Adrenal gland (tissue), 12 donors: ENCODE data around the gene NELFE. TPM values are rescaled to one million over a fixed set of nuclear protein-coding genes. Genes with fewer than 3 reads are reported as not detected.
"Not testable (repeated sequence)": the region's sequence is repeated elsewhere in the genome, so short reads cannot be mapped to it uniquely, and the experiment has no call there.

Source experiments
- DNase-seq, 7 donors: peaks; one replicate each; pipeline ENCODE4 v3.0.0-alpha.2; 2019 to 2020
- H3K27ac ChIP-seq, 5 donors: fragments of 200-600 bp; sonication (generic) in 4 of 5; 1 replicate in 3 of 5; 2 replicates in 2 of 5; pipeline versions ENCODE4 v1.5.1 to v1.8.0; 2016 to 2020; ENCODE audit warnings: mild to moderate bottlenecking in 1 of 5
- H3K27me3 ChIP-seq: fragments of 200-600 bp; 2 replicates; pipeline ENCODE4 v1.8.0; 2021
- H3K36me3 ChIP-seq, 2 donors: fragments of 200-600 bp; replicated peaks in 1 of 2; 1 replicate in 1 of 2; 2 replicates in 1 of 2; pipeline versions ENCODE4 v1.5.1 to v1.8.0; 2018 to 2022
- H3K4me1 ChIP-seq, 2 donors: fragments of 200-600 bp; replicated peaks in 1 of 2; 1 replicate in 1 of 2; 2 replicates in 1 of 2; pipeline versions ENCODE4 v1.5.1 to v1.8.0; 2018 to 2021
- H3K4me3 ChIP-seq, 4 donors: fragments of 200-600 bp; sonication (generic) in 3 of 4; one replicate each; pipeline ENCODE4 v1.5.1; 2016 to 2018
- H3K9me3 ChIP-seq, 3 donors: fragments of 200-600 bp; sonication (generic) in 1 of 3; replicated peaks in 1 of 3; 1 replicate in 2 of 3; 2 replicates in 1 of 3; pipeline versions ENCODE4 v1.5.1 to v1.8.0; 2016 to 2021
- POLR2A ChIP-seq, 2 donors: fragments of 450-650 bp; IDR thresholded peaks; one replicate each; pipeline ENCODE4 v1.6.1; 2017; ENCODE audit warnings: antibody characterized with exemption in 2 of 2, mild to moderate bottlenecking in 2 of 2, moderate library complexity in 1 of 2
- whole genome bisulfite sequencing, 4 donors: extraction: QIAGEN DNeasy Blood & Tissue Kit in 2 of 4; methylation state at CpG; one replicate each; pipeline versions ENCODE4 v1.1.5 to v1.1.7; 2013 to 2017; 5-methylcytosine and 5-hydroxymethylcytosine counted together
- intact Hi-C, 2 donors: fragments of 100-400 bp; cut with DNase I; formaldehyde crosslinking; loops; one replicate each; pipeline versions ENCODE4 v1.14.1 to v1.15.0; 2022 to 2023
- polyA plus RNA-seq, 3 donors: library from polyadenylated mRNA; stranded (reverse); fragments of 200-250 nt in 2 of 3; fragments of 350-450 nt in 1 of 3; fragmentation: Illumina TruSeq in 1 of 3; extraction: RNeasy Lipid Tissue Mini Kit (QIAGEN cat#74804) in 1 of 3; gene quantifications; one replicate each; pipeline ENCODE4 v1.2.3, GENCODE V29; 2013 to 2014
- total RNA-seq, 9 donors: library from RNA; depleted of rRNA in 4 of 9; stranded (reverse); fragments of >200 nt in 4 of 9; fragments of 120-200 nt in 1 of 9; fragmentation: NEBNext Ultra II Directional in 1 of 9; extraction: Animal tissue kit (Norgen Biotek cat#: 25700) in 1 of 9; gene quantifications; one replicate each; pipeline versions ENCODE4 v1.1.0 to v1.2.4, GENCODE V29; 2013 to 2023
- TF ChIP-seq, protein P1 (sequence below), 6 experiments: fragments of 450-650 bp in 4 of 6; fragments of 200-600 bp in 2 of 6; sonication (generic) in 1 of 6; IDR thresholded peaks; 1 replicate in 5 of 6; 2 replicates in 1 of 6; pipeline versions ENCODE4 v1.5.1 to v1.8.0; 2016 to 2021; ENCODE audit warnings: antibody characterized with exemption in 6 of 6, mild to moderate bottlenecking in 2 of 6, moderate library complexity in 1 of 6
- donor health status: healthy with polysubstance abuse.
- donor health status: Bipolar disorder and iron deficiency.
- donor health status: DM: yes; HTN: yes; CAD: no.
- donor health status: DM: no; HTN: no; CAD: no.
- donor health status: DM: no; HTN: no; CAD: no.
- donor health status: DM: yes; HTN: yes; CAD: no.

Gene NELFE
- total and polyA plus RNA-seq, 12 donors = 64.4 to 117 (median 95.5) TPM

DNA sequence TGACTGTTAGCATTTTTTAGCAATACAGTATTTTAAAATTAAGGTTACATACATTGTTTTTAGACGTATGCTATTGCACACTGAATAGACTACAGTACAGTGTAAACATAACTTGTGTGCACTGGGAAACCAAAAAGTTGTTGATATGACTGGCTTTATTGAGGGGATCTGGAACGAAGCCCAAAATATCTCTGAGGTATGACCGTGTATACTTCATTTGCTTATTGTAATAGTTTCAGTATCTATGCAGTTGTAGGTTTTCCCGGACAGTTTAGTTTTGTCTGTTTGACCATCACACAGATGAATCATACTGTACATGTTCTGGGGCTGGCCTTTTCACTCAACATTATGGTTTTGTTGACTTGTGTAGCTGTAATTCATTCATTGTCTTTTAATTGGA, 50.0 kb downstream of the NELFE start:
- intact Hi-C loops = no loop called here
- no peaks in the 10 kb centered on the region for H3K9me3 ChIP-seq
- no peak for DNase-seq
- no peak overlapping the region for H3K4me3 ChIP-seq
- H3K4me1 ChIP-seq = peaks cover 8 to 13% of the 10 kb centered on the region in 2 donors
- TF ChIP-seq, protein P1, sequence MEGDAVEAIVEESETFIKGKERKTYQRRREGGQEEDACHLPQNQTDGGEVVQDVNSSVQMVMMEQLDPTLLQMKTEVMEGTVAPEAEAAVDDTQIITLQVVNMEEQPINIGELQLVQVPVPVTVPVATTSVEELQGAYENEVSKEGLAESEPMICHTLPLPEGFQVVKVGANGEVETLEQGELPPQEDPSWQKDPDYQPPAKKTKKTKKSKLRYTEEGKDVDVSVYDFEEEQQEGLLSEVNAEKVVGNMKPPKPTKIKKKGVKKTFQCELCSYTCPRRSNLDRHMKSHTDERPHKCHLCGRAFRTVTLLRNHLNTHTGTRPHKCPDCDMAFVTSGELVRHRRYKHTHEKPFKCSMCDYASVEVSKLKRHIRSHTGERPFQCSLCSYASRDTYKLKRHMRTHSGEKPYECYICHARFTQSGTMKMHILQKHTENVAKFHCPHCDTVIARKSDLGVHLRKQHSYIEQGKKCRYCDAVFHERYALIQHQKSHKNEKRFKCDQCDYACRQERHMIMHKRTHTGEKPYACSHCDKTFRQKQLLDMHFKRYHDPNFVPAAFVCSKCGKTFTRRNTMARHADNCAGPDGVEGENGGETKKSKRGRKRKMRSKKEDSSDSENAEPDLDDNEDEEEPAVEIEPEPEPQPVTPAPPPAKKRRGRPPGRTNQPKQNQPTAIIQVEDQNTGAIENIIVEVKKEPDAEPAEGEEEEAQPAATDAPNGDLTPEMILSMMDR (IDR thresholded peaks at IDR 0.05) = no peak
- no peak for TF ChIP-seq POLR2A (IDR thresholded peaks at IDR 0.05)
- WGBS, 4 donors = 41 to 44% (median 42%) methylated on average over 4 of the region's 4 CpGs
- no peak overlapping the region for H3K27ac ChIP-seq
- H3K36me3 ChIP-seq = no peaks in the 10 kb centered on the region
- no peaks in the 10 kb centered on the region for H3K27me3 ChIP-seq

DNA sequence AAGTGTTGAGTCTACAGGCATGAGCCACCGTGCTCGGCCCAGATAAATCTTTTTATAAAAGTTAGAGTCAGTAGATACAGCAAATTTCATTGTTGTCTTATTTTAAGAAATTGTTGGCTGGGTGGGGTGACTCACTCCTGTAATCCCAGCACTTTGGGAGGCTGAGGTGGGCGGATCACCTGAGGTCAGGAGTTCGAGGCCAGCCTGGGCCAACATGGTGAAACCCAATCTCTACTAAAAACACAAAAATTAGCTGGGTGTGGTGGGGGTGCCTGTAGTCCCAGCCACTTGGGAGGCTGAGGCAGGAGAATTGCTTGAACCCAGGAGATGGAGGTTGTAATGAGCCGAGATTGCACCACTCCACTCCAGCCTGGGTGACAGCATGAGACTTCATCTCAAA, 50.5 kb downstream of the NELFE start:
- intact Hi-C loops, DNase-seq, H3K9me3 ChIP-seq, H3K27me3 ChIP-seq, H3K4me3 ChIP-seq, H3K36me3 ChIP-seq: not testable (repeated sequence)
- Histone ChIP-seq H3K4me1 (peaks cover 8 to 18% of the 10 kb centered on the region in 2 donors), H3K27ac (peak overlapping the region in 1 of 5 donors; percentile 26)
- WGBS, 4 donors = 69 to 74% (median 71%) methylated on average over 4 to 5 of the region's 5 CpGs

DNA sequence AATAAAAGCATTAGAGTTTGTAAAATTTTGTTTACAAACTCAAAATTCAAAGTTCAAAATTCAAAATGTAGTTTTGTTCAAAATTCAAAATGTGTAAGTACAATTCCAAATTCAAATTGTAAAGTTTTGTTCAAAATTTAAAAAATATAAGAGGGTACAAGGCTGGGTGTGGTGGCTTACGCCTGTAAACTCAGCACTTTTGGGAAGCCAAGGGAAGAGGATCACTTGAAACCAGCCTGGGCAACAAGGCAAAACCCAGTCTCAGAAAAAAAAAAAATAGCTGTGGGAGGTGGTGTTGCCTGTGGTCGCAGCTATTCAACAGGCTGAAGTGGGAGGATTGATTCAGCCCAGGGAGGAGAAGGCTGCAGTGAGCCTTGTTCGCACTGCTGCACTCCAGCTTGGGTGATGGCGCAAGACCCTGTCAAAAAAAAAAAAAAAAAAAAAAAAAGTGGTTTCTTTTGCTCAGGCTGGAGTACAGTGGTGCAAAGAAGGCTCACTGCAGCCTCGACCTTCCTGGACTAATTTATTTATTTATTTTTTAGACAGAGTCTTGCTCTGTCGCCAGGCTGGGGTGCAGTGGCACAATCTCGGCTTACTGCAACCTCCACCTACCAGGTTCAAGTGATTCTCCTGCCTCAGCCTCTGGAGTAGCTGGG, 51.5 kb downstream of the NELFE start:
- Histone ChIP-seq H3K36me3 (no peaks in the 10 kb centered on the region), H3K4me3 (no peak overlapping the region), H3K9me3 (no peaks in the 10 kb centered on the region), H3K27ac (no peak overlapping the region), H3K4me1 (peaks cover 13 to 27% of the 10 kb centered on the region in 2 donors), H3K27me3 (no peaks in the 10 kb centered on the region)
- peak in 4 of 7 donors; percentile 39 to 73 (median 52) for DNase-seq
- WGBS, 4 donors = 30 to 42% (median 35%) methylated on average over 7 of the region's 7 CpGs
- no peak for TF ChIP-seq POLR2A (IDR thresholded peaks at IDR 0.05)
- TF ChIP-seq, protein P1 (IDR thresholded peaks at IDR 0.05) = no peak
- intact Hi-C loops = no loop called here

DNA sequence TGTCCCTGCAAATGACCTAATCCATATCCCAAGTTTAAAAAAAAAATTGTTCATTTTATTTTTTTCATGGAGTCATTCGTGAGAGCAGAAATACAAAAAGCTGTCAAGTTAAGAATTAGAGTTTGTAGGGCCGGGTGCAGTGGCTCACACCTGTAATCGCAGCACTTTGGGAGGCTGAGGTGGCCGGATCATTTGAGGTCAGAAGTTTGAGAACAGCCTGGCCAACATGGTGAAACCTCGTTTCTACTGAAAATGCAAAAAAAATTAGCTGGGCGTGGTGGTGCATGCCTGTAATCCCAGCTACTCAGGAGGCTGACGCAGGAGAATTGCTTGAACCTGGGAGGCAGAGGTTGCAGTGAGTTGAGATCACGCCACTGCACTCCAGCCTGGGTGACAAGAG, 52.0 kb downstream of the NELFE start:
- H3K9me3 ChIP-seq, intact Hi-C loops, H3K4me3 ChIP-seq, H3K27me3 ChIP-seq, H3K27ac ChIP-seq, H3K36me3 ChIP-seq, DNase-seq: not testable (repeated sequence)
- WGBS, 4 donors = 77 to 82% (median 78%) methylated on average over 8 of the region's 8 CpGs
- H3K4me1 ChIP-seq = peaks cover 13 to 27% of the 10 kb centered on the region in 2 donors

DNA sequence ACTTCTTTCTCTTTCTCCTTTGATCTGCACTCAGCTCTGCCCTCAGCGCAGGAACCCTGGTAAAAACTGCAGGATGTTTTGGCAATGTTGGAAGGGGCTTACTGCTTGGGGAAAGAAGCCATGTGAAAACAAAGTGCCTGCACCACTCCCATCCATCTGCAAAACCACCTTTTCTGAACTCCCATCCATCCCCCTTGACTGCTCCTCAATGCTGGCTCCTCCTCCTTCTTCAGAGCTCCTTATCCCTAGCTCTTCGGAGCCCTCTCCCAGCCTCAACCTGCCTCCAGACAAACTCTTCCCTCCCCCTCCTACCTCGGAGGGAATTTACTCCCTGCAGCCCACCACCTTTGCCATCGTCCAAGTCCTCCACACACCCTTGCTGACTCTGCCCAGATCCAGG, 52.6 kb downstream of the NELFE start:
- Histone ChIP-seq H3K4me1 (peaks cover 12 to 29% of the 10 kb centered on the region in 2 donors), H3K4me3 (no peak overlapping the region), H3K27me3 (no peaks in the 10 kb centered on the region), H3K36me3 (no peaks in the 10 kb centered on the region), H3K27ac (no peak overlapping the region), H3K9me3 (no peaks in the 10 kb centered on the region)
- DNase-seq = no peak
- no peak for TF ChIP-seq POLR2A (IDR thresholded peaks at IDR 0.05)
- WGBS, 4 donors = 49 to 60% (median 54%) methylated on average over 4 of the region's 4 CpGs
- intact Hi-C loops = no loop called here

DNA sequence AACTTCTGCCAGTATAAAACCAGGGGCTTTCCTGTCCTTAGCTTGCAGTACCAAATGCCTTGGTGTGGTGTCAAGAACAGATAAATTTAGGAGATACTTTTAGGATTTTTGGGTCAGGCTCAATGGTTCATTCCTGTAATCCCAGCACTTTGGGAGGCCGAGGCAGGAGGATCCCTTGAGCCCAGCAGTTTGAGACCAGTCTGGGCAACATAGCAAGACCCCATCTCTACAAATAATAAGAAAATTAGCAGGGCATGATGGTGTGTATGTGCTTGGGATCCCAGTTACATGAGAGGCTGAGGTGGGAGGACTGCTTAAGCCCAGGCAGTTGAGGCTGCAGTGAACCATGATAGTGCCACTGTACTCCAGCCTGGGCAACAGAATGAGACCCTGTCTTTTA, 53.7 kb downstream of the NELFE start:
- no peaks in the 10 kb centered on the region for H3K9me3 ChIP-seq
- no peak overlapping the region for H3K4me3 ChIP-seq
- intact Hi-C loops = no loop called here
- DNase-seq = no peak
- H3K4me1 ChIP-seq = peaks cover 11 to 29% of the 10 kb centered on the region in 2 donors
- TF ChIP-seq POLR2A (IDR thresholded peaks at IDR 0.05) = no peak
- TF ChIP-seq, protein P1 (IDR thresholded peaks at IDR 0.05) = no peak
- H3K27ac ChIP-seq = no peak overlapping the region
- 63 to 100% (median 94%) methylated on average over 1 of the region's 1 CpG for WGBS, 4 donors
- no peaks in the 10 kb centered on the region for H3K36me3 ChIP-seq
- H3K27me3 ChIP-seq = no peaks in the 10 kb centered on the region
